RWPE1 (cell line): ENCODE results near the gene BRAT1.
"Not testable (repeated sequence)": the region's sequence is repeated elsewhere in the genome, so short reads cannot be mapped to it uniquely, and the experiment has no call there.

Source experiments
- CTCF ChIA-PET: fragments of 350-600 bp; sonication (Branson Sonifier 250); formaldehyde crosslinking; extraction: SDS; loops from one replicate; lab custom pipeline; 2021; lab: Yijun Ruan, JAX
- POLR2A ChIA-PET: fragments of 400-600 bp; formaldehyde crosslinking; extraction: SDS; loops from one replicate; lab custom pipeline; 2020; ENCODE audit warnings: antibody characterized with exemption; ENCODE audit not compliant: low non-redundant PET; lab: Yijun Ruan, JAX
- DNase-seq: peaks from one replicate; pipeline ENCODE4 v3.0.0; 2012; ENCODE audit warnings: low spot score
- H3K27ac ChIP-seq: fragments of 450-650 bp; 2 replicates; pipeline ENCODE4 v1.5.1; 2017
- CTCF ChIP-seq: fragments of 450-650 bp; conservative IDR thresholded peaks from 2 replicates; pipeline ENCODE4 v1.5.1; 2017; ENCODE audit warnings: low read depth, mild to moderate bottlenecking

BRAT1 gene

GRCh38 chr7:2564970-2565540, 9.7 kb upstream of the BRAT1 start:
- no peak for DNase-seq
- TF ChIP-seq CTCF: no peak
- CTCF ChIA-PET: no interaction called here

GRCh38 chr7:2563955-2564354, 8.6 kb upstream of the BRAT1 start:
- H3K27ac ChIP-seq, POLR2A ChIA-PET, DNase-seq, CTCF ChIA-PET: not testable (repeated sequence)

More at GRCh38 chr7:2564970-2565540, 9.7 kb upstream of the BRAT1 start:
- H3K27ac ChIP-seq: peak overlapping the region; percentile 20
- POLR2A ChIA-PET: no interaction called here

- H3K27ac ChIP-seq: peak overlapping the region; percentile 71
These were observed 4.1 kb upstream of the BRAT1 start for GRCh38 chr7:2559283-2559950.

GRCh38 chr7:2558629-2559282, 3.4 kb upstream of the BRAT1 start, which contains the start of gene IQCE:
TSS of gene IQCE (plus strand) at chr7:2558979. CDS start at chr7:2559182, 203 bp downstream.
- ChIA-PET POLR2A (interaction anchor here (0.6 kb wide), 1 partner anchor 30 kb away, joined by 9 read pairs; no protein-coding TSS in a partner anchor), CTCF (interaction anchor here (0.5 to 0.9 kb wide), 3 partner anchors 108 to 1493 kb away, joined by 4 to 5 read pairs (median 5); no protein-coding TSS in a partner anchor)
- peak; percentile 92 for DNase-seq
- no peak for TF ChIP-seq CTCF
- peak within 1 kb of the TSS; percentile 71 for H3K27ac ChIP-seq

More at GRCh38 chr7:2559283-2559950, 4.1 kb upstream of the BRAT1 start:
- ChIA-PET CTCF (interaction anchor here (0.5 to 0.9 kb wide), 5 partner anchors 12 to 206 kb away, joined by 3 to 5 read pairs (median 4); no protein-coding TSS in a partner anchor), POLR2A (interaction anchor here (0.6 kb wide), 1 partner anchor 30 kb away, joined by 9 read pairs; no protein-coding TSS in a partner anchor)
- DNase-seq: peak; percentile 37
- TF ChIP-seq CTCF: no peak

- ChIA-PET CTCF (interaction anchor here (0.6 kb wide), 1 partner anchor 19 kb away, joined by 3 read pairs; no protein-coding TSS in a partner anchor), POLR2A (no interaction called here)
- TF ChIP-seq CTCF: no peak
- H3K27ac ChIP-seq: peak overlapping the region; percentile 98
- DNase-seq: peak; percentile 13
These were observed 638 bp downstream of the BRAT1 start for GRCh38 chr7:2554661-2555111.

- peak overlapping the region; percentile 98 for H3K27ac ChIP-seq
- no peak for TF ChIP-seq CTCF
- DNase-seq: peak; percentile 34
- ChIA-PET POLR2A (no interaction called here), CTCF (interaction anchor here (0.5 to 0.7 kb wide), 3 partner anchors 18 to 311 kb away, joined by 3 to 5 read pairs (median 3); no protein-coding TSS in a partner anchor)
These were observed 1.3 kb downstream of the BRAT1 start for GRCh38 chr7:2553831-2554581.
